Activated CD4-positive, alpha-beta T cell treated with anti-CD3 and anti-CD28 coated beads for 48 hours (primary cell): ENCODE data around the gene FGD6.
"Not testable (repeated sequence)": the region's sequence is repeated elsewhere in the genome, so short reads cannot be mapped to it uniquely, and the experiment has no call there.

Experiments
- DNase-seq: peaks from one replicate; pipeline ENCODE4 v3.0.0-alpha.2; 2020

FGD6 gene

GRCh38 chr12:95217377-95218149, at the start of gene FGD6, which contains the start of gene VEZT:
Gene FGD6 (minus strand): TSS chr12:95217467. CDS start chr12:95217240, 227 bp downstream.
Gene VEZT (plus strand): TSS chr12:95217807. CDS start chr12:95217851, 44 bp downstream.
- peak; percentile 98 for DNase-seq

GRCh38 chr12:95266254-95266653, 49.0 kb upstream of the FGD6 start:
- no peak for DNase-seq

GRCh38 chr12:95265765-95266164, 48.5 kb upstream of the FGD6 start:
- DNase-seq: no peak

GRCh38 chr12:95262808-95263207, 45.5 kb upstream of the FGD6 start:
- DNase-seq: no peak

- no peak for DNase-seq
Measured at GRCh38 chr12:95261109-95261508, 43.8 kb upstream of the FGD6 start.

GRCh38 chr12:95259368-95259767, 42.1 kb upstream of the FGD6 start:
- no peak for DNase-seq

GRCh38 chr12:95258803-95259202, 41.5 kb upstream of the FGD6 start:
- DNase-seq: no peak

GRCh38 chr12:95258151-95258550, 40.9 kb upstream of the FGD6 start:
- no peak for DNase-seq

- DNase-seq: no peak
Measured at GRCh38 chr12:95257541-95257940, 40.3 kb upstream of the FGD6 start.

GRCh38 chr12:95253386-95253785, 36.1 kb upstream of the FGD6 start:
- no peak for DNase-seq

GRCh38 chr12:95248604-95249360, 31.5 kb upstream of the FGD6 start:
- no peak for DNase-seq

- no peak for DNase-seq
Measured at GRCh38 chr12:95248095-95248494, 30.8 kb upstream of the FGD6 start.

- DNase-seq: no peak
Measured at GRCh38 chr12:95244350-95244749, 27.1 kb upstream of the FGD6 start.

- no peak for DNase-seq
Measured at GRCh38 chr12:95243497-95244183, 26.4 kb upstream of the FGD6 start.

GRCh38 chr12:95241761-95242506, 24.7 kb upstream of the FGD6 start:
- DNase-seq: no peak

GRCh38 chr12:95241138-95241537, 23.9 kb upstream of the FGD6 start:
- not testable (repeated sequence) for DNase-seq

- no peak for DNase-seq
Measured at GRCh38 chr12:95240556-95240955, 23.3 kb upstream of the FGD6 start.

- not testable (repeated sequence) for DNase-seq
Measured at GRCh38 chr12:95239835-95240234, 22.6 kb upstream of the FGD6 start.

- no peak for DNase-seq
Measured at GRCh38 chr12:95239216-95239615, 21.9 kb upstream of the FGD6 start.

- DNase-seq: no peak
Measured at GRCh38 chr12:95238150-95238549, 20.9 kb upstream of the FGD6 start.

GRCh38 chr12:95237315-95237714, 20.0 kb upstream of the FGD6 start:
- DNase-seq: no peak

GRCh38 chr12:95235621-95236020, 18.4 kb upstream of the FGD6 start:
- DNase-seq: not testable (repeated sequence)

GRCh38 chr12:95234187-95234586, 16.9 kb upstream of the FGD6 start:
- not testable (repeated sequence) for DNase-seq
